Fibroblast of lung (primary cell): ENCODE results near the gene NUCB1.
"Not testable (repeated sequence)": the region's sequence is repeated elsewhere in the genome, so short reads cannot be mapped to it uniquely, and the experiment has no call there.

Source experiments
- CTCF ChIP-seq, 2 donors: IDR thresholded peaks in 1 of 2; conservative IDR thresholded peaks in 1 of 2; 1 replicate in 1 of 2; 2 replicates in 1 of 2; pipeline ENCODE4 v1.5.1; 2011 to 2012; ENCODE audit warnings: low read length in 2 of 2, control low read depth in 1 of 2, inconsistent platforms in 1 of 2, low read depth in 1 of 2, mild to moderate bottlenecking in 1 of 2
- EZH2 ChIP-seq: IDR thresholded peaks from 2 replicates; pipeline ENCODE4 v1.5.1; 2012; ENCODE audit warnings: low read length, control low read depth, mild to moderate bottlenecking; ENCODE audit errors: missing control alignments

GRCh38 chr19:48889496-48889895 lies 10.6 kb upstream of the NUCB1 start:
- TF ChIP-seq CTCF (conservative IDR thresholded peaks at IDR 0.05 in 1 of 2, IDR thresholded peaks at IDR 0.05 in 1 of 2; ENCODE audit: low read depth in 1 of 2, low read length in 2 of 2); EZH2: not testable (repeated sequence)
